ENCODE measurements around the gene GRHL1.

GRCh38 chr2:9993488-9994165 is 42.1 kb downstream of the GRHL1 start:
- TF ChIP-seq CTCF (IDR thresholded peaks at IDR 0.05): no peak
- no peak for TF ChIP-seq POLR2AphosphoS5 (IDR thresholded peaks at IDR 0.05; ENCODE audit: insufficient read depth in 1 of 2, low read depth in 1 of 2)

Measured in vagina (tissue), 2 donors.